Measurements from ENCODE around the gene RMI2. TPM values are rescaled to one million over a fixed set of nuclear protein-coding genes. Genes with fewer than 3 reads are reported as not detected.

RMI2 gene
- total RNA-seq, 1 experiment from 2014 or later: 28.1 TPM

DNA sequence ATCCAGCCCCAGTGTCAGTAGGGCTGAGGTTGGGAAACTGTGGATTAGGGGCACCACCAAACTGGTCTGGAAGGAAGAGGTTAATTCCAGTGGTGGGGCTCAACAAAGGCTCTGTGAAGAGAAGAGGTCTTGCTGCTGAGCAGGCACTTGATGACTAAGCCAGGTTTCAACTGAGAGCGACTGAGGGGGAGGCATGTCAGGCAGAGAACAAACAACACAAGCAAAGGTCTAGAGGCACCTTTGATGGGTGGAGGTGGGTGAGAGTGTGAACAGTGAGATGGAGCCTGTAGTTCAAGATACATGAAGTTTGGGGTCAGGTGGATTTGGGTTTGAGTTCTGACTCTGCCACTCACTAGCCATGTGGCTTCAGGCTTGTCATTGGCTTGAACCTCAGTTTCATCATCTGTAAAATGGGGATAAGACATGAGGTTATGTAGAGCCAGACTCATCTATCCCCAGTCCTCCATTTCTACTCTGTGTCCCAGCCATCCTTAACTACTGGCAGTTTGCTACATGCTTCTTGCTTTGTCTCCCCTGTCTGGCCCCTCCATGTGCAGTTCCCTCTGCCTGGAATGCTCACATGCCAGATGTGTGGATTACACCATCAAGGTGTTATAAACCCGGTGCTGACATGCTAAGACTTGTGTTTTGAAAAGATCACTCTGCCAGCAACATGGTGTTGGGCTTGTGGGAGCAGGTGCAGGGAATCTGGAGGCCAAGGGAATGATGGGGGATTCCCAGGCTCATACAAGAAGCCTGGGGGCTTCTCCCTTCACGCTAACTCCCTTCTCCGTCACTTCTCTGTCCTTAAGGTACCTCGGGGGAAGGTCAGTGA, 3.0 kb upstream of the RMI2 start:
- in situ Hi-C loops (cut with HindIII; ENCODE audit: low pct_unique_long_range_greater_than_20kb, low sequenced_read_pairs): no loop called here

DNA sequence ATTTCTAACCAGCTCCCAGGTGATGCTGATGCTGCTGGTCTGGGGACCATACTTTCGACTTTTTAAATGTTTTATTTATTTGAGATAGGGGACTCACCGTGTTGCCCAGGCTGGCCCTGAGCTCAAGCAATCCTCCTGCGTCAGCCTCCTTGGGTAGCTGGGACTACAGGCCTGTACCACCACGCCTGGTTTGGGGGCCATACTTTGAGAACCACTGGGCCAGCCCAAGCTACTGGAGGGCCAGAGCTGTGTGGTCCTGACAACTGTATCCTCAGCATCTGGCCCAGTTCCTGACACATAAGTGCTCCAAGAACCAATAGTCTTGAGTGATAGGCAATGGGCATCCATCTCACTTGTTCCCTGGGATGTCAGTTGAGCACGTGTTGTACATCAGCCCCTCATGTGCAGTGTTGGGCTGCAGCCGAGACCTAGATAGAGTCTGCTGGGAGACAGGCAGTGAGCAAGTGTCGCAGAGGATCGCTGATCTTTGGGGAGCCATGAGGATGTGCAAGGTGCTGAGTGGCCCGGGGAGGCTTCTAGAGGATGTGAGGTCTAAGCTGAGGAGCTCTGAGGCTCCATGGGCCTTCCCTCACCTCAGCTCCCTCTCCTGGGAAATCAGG, 1.6 kb downstream of the RMI2 start:
- in situ Hi-C loops (cut with HindIII; ENCODE audit: low pct_unique_long_range_greater_than_20kb, low sequenced_read_pairs): no loop called here

More for the DNA sequence above, 3.0 kb upstream of the RMI2 start:
- no peak for DNase-seq (ENCODE audit: low read depth, low spot score)

DNA sequence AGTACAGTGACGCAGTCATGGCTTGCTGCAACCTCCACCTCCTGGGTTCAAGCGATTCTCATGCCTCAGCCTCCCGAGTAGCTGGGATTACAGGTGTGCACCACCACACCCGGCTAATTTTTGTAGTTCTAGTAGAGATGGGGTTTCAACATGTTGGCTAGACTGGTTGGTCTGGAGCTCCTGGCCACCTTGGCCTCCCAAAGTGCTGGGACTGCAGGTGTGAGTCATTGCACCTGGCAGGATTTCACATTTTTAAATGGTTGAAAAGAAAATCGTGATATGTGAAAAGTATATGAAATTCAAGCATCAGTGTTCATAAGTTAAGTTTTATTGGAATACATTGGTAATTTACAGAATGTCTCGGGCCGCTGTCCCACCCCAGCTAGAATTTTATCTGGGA, 2.6 kb downstream of the RMI2 start:
- in situ Hi-C loops (cut with HindIII; ENCODE audit: low pct_unique_long_range_greater_than_20kb, low sequenced_read_pairs): no loop called here

More for the DNA sequence above, 1.6 kb downstream of the RMI2 start:
- no peak for DNase-seq (ENCODE audit: low read depth, low spot score)

DNA sequence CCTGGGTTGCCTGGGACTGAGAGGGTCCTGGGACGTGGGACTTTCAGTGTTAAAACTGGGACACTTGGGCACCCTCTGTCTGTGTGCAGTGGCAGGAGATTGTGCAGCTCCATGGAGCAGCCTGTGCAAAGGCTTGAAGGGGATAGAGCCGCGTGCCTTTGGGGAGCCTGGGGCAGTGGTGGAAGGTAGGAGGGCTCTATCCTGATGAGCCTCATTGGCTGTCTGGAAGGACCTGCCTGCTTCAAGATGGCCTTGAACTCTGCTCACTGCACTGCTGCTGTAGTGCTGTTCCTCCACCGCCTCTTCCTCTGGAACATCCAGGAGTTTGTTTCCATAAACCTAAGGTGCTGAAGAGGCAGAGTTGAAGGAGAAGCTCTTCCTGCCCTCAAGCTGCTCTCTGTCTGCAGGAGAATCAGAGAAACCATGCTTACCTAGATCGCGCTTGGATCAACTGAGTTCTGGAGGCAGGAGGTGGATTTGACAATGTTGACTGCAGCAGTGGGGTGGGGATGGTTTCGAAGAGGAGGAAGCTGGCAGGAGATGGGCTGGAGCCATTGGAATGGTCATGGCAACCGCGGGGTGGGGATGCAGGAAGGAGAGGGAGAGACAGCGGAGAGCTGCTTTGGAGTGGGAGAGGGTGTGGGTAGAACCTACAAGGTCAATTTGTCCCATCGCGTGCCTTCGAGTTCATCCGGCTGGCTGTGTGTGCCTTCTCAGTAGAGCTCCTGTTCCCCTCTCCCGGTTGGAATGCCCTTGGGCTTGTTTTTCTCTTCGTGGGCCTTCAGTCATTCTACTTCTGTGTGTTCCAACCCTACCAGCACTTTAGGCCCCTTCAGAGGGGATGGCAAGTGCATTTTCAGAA, 3.7 kb downstream of the RMI2 start:
- in situ Hi-C loops (cut with HindIII; ENCODE audit: low pct_unique_long_range_greater_than_20kb, low sequenced_read_pairs): no loop called here
- DNase-seq (ENCODE audit: low read depth, low spot score): peak; percentile 27

More for the DNA sequence above, 2.6 kb downstream of the RMI2 start:
- no peak for DNase-seq (ENCODE audit: low read depth, low spot score)

DNA sequence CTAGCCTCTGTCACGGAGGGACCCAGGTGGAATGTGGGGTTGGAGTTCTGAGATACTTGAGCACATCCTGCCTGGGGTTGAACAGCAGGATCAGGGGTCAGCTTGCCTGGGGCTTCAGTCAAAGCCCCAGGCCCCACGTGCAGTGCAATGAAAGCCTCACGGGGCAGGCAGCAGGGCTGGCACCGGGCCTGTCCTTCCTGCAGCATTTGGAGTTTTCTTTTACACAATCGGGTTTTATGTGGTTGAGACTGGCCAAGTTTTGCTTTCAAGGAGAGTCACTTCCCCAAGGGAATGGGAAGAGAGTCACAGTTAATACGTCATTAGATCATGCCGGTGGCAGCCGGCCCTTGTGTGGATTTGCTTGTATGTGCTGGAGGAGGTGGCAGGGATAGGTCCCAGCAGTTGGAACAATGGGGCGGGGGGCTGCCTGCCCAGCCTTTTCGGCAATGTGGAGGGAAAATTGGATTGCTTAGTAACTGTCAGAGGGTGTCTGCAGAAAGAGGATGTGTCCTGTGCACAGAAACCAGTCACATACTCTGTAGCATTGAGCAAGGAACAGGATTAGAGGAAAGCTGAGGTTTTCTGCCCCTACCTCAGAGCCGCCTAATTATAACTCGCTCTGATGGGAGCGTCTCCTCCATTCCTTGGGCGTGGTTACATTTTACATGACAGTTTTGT, 4.5 kb downstream of the RMI2 start:
- in situ Hi-C loops (cut with HindIII; ENCODE audit: low pct_unique_long_range_greater_than_20kb, low sequenced_read_pairs): no loop called here

DNA sequence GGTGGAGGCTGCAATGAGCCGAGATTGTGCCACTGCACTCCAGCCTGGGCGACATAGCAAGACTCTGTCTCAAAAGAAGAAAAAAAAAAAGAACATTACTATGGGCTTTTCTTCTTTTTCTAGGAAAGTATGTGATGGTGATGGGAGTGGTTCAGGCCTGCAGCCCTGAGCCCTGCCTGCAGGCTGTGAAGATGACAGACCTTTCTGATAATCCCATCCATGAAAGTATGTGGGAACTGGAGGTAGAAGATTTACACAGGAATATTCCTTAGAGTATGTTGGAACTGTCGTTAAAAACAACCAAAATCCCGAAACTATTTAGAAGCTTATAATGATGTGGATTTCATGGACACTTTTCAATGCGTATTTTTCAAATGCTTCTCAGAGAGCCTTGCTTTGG, 5.3 kb downstream of the RMI2 start:
- no peak for DNase-seq (ENCODE audit: low read depth, low spot score)
- in situ Hi-C loops (cut with HindIII; ENCODE audit: low pct_unique_long_range_greater_than_20kb, low sequenced_read_pairs): no loop called here

More for the DNA sequence above, 4.5 kb downstream of the RMI2 start:
- DNase-seq (ENCODE audit: low read depth, low spot score): peak; percentile 93

DNA sequence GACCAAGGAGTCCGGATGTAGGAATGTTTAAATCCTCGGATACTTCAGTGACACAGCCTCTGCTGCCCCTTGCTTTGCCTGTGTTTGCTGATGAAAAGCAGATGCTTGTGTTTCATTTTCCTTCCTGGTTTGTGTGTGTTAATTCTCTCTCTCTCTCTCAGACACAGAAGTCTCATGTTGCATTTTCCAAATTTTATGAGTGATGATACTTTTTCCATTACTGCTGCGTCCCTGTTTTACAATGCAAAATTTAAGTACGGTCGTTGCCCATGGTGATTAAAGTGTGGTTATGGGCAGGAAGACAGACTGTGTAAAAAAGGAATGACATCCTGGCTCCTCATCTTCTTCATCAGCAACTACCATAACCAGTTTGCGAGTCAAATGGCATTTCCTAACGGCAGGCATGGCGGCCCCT, 5.7 kb downstream of the RMI2 start:
- DNase-seq (ENCODE audit: low read depth, low spot score): no peak
- in situ Hi-C loops (cut with HindIII; ENCODE audit: low pct_unique_long_range_greater_than_20kb, low sequenced_read_pairs): no loop called here

DNA sequence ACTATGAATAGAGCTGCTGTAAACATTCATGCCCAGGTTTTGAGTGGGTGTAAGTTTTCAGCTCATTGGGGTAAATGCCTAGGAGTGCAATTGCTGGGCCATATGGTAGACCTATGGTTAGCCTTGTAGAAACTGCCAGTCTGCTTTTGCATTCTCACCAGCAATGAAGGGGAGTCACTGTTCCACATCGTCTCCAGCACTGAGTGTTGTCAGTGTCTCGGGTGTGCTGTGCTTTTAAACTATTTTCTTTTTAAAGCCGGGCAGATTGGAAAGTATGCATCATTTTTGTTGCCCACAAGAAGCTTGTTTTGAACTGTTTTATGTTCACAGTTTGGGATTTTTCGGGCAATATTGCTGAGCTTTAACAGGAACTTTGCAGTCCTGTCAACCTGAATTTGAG, 7.9 kb downstream of the RMI2 start:
- in situ Hi-C loops (cut with HindIII; ENCODE audit: low pct_unique_long_range_greater_than_20kb, low sequenced_read_pairs): no loop called here
- DNase-seq (ENCODE audit: low read depth, low spot score): no peak

DNA sequence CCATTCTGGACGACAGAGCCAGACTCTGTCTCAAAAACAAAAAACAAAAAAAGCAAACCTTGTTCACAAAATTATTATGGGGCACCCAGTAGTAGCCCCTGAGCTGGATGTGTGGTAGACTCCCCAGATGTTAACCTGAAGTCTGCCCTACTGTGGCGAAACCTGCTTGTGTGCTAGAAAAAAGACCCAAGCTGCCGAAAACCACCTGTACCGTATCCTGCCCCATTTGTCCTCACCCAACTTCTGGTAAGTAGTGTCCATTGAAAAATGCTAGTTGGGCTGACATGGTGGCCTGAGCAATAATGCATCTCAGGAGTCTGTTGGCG, 9.1 kb downstream of the RMI2 start:
- DNase-seq (ENCODE audit: low read depth, low spot score): no peak
- in situ Hi-C loops (cut with HindIII; ENCODE audit: low pct_unique_long_range_greater_than_20kb, low sequenced_read_pairs): no loop called here

DNA sequence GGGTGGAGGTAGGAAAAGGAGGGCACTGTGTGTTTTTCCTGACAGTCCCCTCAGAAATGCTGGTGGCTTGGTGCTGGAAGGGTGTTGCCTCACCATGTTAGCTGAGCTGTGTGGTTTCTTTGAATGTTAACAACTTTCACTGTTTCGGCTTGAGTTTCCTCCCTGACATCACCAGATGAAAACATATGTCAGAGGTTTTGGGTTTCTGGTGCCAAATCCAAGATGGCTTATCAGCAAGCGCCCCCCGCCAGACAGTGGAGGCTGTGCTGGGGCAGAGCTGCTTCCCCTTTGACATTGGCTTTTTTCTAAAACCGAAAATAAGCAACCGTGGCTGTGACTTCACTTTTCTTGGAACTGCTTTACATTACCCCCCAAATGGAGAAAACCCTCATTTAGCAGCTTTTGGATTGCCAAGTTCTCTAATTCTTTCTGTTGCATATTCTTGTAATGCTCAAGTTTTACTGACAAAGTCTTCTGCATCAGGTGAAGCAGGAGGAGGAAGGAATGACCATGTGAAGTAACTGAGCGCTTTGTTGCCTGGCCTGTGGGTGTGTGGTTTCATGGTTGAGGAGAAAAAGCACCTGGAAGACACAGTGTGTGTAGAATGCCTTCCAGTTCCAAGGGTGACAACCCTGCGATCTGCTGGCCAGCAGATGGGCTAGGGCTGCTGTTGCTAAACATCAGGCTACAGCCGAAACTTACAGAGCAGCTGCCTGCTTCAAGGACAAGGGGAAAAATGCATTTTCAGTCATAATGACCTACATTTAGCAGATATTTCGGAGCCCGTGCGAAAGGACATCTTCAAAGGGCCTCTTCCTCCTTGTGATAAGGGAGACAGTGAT, 9.7 kb downstream of the RMI2 start:
- in situ Hi-C loops (cut with HindIII; ENCODE audit: low pct_unique_long_range_greater_than_20kb, low sequenced_read_pairs): no loop called here
- no peak for DNase-seq (ENCODE audit: low read depth, low spot score)

DNA sequence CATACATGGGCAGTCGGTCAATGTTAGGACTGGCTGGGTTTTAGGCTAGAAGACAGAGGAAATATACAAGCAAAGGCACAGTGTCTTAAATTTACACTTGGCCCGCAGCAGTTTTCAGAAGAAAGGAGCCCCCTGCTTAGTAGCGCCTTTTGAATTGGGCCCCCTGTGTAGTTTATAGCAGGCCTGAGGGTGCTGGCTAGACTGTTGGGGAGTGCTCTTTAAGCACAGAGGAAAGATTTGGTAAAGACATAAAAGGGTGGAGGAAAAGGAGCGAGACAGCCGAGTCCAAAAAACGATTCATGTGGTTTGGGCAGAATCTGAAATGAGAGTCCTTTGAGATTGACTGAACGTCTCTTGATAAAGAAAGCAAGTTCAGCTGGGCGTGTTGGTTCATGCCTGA, 10.6 kb downstream of the RMI2 start:
- DNase-seq (ENCODE audit: low read depth, low spot score): no peak
- in situ Hi-C loops (cut with HindIII; ENCODE audit: low pct_unique_long_range_greater_than_20kb, low sequenced_read_pairs): no loop called here

DNA sequence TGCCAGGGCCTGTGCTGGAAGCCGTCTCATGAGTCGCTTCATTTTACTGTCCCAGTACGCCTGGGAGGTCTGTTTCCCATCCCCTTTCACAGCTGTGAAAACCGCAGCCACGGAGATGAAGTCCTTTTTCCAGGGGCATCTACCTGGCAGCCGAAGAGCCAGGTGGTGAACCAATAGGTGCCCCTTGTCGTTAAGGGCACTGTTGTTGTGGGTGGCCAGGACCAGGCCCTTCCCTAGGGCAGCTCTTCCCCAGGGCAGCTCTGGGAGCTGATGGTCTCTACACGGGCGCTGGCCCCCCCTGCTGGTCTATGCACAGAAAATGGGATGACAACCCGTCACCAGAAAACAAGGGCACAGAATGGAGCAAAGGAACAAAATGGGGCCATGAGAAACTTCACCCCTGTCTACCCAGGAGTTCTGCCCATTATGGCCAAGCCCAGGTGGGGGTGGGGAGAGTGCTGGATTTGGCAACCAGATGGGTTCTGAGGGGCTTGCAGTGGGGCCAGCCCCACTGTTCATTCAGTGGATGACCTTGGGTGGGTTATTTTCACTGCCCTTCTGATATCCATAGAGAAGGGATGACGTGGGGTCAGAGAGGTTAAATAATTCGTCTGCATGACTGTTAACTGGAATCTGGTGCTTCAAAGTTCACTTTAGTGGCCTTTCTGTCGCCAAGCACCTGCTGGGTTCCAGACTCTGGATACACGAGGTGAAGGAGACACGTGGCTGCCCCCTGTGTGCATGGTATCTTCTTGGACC, 11.5 kb downstream of the RMI2 start:
- peak; percentile 81 for DNase-seq (ENCODE audit: low read depth, low spot score)
- in situ Hi-C loops (cut with HindIII; ENCODE audit: low pct_unique_long_range_greater_than_20kb, low sequenced_read_pairs): no loop called here

DNA sequence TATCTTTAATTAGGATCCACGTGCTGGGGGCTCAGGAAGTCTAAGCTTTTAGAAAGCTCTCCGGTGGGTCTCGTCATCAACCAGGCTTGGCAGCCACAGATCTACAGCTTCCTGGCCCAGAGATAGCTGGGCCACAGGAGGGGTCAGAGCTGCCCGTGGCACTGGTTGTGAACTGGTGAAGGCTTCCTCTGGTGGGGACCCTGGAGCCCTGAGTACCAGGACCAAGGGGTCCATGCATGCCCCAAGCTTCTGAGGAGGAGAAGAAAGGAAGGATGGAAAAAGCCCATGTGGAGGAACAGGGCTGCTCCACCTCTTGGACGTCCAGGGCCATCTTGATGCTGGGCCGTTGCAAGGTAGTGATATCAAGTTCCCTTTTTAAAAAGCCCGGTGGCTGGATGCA, 13.3 kb downstream of the RMI2 start:
- in situ Hi-C loops (cut with HindIII; ENCODE audit: low pct_unique_long_range_greater_than_20kb, low sequenced_read_pairs): no loop called here
- no peak for DNase-seq (ENCODE audit: low read depth, low spot score)

DNA sequence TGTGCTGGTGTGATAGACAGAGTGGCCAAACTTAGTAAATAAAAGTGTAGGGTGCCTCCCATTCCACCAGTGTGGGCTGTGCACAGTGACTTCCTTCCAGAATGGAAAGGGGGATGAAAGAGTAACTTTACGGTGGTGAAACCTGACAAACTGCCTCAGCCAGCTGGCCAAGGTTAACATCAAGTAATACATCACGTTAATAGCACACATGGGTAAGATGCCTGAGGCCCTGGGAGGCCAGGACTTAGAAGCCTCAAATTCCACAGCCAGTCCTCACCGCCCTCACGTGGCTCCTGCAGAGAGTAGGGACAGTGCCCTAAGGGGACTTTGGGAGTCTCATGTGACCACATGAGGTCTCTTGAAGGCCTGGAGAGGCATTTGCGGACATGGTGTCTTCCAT, 14.1 kb downstream of the RMI2 start:
- DNase-seq (ENCODE audit: low read depth, low spot score): peak; percentile 62
- in situ Hi-C loops (cut with HindIII; ENCODE audit: low pct_unique_long_range_greater_than_20kb, low sequenced_read_pairs): no loop called here

DNA sequence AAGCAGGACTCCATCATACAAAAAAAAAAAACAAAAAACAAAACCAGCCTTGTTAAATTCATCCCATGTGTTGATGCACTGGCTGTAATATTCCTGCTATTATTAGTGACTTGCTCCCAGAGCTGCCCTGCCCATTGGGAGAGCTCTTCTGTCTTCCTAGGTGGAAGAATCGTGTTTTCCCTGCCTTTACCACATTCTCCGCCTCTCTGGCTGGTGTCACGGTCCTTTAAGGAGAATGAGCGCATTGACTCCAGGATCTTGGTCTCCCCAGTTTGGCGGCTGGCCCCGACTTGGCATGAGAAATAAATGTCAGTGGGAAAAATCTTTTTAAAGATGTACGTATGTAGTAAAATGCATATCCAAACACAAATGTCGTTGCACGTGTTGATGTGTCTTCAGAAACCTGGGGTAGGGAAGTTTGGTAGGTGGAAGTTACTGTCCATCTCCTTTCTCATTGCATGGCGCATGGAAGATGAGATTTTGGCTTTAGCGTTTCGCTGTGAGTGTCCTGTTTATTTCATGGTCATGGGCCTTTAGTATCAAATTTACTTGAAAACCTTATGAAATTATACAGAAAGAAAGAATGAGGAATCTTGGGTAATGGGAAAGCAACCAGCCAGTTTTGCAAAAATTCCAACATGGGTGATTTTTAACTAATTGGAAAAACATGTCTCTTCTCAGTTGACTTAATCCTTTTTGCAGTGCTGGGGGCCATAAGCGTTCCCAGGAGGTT, 15.5 kb downstream of the RMI2 start:
- in situ Hi-C loops (cut with HindIII; ENCODE audit: low pct_unique_long_range_greater_than_20kb, low sequenced_read_pairs): no loop called here
- DNase-seq (ENCODE audit: low read depth, low spot score): no peak

All from SK-MEL-5 (cell line).